ENCODE data around the gene LRRK1.

GRCh38 chr15:101035611-101036010 lies 116.5 kb downstream of the LRRK1 start:
- no peak for TF ChIP-seq POLR2A (IDR thresholded peaks at IDR 0.05)
- TF ChIP-seq, protein P1, sequence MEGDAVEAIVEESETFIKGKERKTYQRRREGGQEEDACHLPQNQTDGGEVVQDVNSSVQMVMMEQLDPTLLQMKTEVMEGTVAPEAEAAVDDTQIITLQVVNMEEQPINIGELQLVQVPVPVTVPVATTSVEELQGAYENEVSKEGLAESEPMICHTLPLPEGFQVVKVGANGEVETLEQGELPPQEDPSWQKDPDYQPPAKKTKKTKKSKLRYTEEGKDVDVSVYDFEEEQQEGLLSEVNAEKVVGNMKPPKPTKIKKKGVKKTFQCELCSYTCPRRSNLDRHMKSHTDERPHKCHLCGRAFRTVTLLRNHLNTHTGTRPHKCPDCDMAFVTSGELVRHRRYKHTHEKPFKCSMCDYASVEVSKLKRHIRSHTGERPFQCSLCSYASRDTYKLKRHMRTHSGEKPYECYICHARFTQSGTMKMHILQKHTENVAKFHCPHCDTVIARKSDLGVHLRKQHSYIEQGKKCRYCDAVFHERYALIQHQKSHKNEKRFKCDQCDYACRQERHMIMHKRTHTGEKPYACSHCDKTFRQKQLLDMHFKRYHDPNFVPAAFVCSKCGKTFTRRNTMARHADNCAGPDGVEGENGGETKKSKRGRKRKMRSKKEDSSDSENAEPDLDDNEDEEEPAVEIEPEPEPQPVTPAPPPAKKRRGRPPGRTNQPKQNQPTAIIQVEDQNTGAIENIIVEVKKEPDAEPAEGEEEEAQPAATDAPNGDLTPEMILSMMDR (IDR thresholded peaks at IDR 0.05): no peak
